T1000 (cell line): ENCODE measurements around the gene BACH2.

Experiments
- DNase-seq: peaks from one replicate; lab custom pipeline; 2025; ENCODE audit warnings: mixed read lengths; lab: John Stamatoyannopoulos, UW

The BACH2 gene

DNA sequence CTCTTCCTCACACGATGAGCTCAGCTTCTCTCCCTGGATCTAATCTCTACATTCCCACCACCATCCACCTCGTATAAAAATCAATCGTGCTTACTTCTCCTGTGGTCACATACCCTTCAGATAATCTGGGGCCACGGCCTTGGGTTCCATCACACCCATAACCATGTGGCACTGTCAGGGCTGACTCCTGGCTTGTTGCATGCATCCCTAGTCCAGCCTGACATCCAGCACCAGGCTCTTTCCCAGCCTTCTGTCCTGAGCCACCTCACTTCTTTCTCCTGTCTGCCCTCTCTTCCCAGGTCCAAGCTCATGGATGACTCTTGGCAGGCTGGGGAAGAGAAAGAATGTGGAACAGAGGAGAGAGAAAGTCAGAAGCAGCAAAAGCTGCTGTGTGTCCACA, 199.8 kb downstream of the BACH2 start:
- DNase-seq = no peak

DNA sequence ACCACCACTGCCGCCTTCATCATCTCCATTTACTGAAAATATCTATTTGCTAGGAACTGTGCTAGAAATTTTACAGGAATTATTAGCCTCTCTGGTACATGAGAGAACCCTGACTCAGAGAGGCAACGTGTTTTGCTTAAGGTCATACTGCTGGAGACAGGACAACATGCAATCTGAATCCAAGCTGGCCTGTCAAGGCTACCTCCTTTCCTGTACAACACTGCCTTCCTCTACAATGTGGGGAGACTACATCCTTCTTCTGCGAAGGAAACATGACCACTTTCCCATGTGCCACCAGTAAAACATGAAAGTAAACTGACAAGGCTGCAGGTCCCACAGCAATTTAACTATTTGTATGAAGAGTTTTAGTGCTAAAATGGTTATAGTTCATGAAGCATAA, 200.9 kb downstream of the BACH2 start:
- DNase-seq = no peak

DNA sequence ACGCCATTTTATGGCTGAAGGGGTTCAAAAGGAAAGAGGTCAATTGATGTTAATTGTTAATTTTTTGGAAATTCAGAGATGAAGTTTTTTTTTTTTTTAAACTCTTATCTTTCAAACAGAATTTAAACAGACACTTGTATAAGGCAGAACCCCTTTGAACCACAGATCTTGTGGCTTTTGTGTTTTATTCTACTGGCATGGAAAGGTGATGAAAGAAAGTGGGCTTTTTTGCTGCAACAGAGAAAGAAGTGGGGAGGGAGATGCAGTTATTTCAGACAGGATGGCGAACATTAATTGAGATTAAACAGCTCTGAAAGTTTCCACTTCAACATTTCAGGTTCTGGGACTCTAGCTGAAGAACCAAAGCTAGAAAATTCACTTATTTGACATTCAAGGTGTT, 201.5 kb downstream of the BACH2 start:
- no peak for DNase-seq

DNA sequence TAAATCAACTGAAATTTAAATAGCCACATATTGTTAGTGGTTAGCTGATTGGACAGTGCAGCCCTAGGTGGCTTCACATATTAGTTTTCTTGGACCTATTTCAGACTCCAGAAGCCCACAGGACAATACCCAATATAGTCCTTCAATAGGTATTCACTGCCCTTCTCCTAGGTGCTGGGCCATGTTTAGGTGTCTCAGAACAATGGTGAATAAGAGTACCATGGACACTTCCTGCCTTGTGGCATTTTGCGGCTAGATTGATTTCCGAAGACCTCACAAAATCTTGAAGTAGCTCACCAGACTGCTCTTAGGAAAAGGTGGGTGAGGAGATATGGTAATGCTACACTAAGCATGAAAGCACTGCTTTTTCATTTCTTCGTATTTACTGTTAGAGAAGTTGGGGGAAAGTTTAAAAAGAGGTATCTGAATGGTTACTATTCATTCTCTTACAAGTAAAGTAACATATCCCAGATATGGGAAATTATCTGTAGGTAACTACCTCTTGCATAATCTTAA, 203.0 kb downstream of the BACH2 start:
- DNase-seq = no peak

GRCh38 chr6:90090866-90091265, 205.8 kb downstream of the BACH2 start:
- no peak for DNase-seq

DNA sequence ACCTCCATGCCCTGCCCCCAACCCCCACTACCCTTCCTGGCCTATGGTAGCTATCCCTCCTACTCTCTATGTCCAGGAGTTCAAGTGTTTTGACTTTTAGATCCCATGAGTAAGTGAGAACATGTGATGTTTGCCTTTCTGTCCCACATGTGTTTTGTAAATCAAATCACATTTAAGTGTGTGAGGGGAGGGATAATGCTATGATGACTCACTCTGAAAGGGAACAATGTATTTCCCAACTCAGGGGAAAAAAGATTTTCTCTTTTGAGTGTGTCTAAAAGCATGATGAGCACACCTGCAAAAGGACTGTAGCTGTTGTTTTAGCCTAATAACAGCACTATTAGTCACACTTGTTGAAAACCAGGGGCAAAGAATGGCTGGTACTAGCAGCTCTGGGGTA, 208.6 kb downstream of the BACH2 start:
- DNase-seq = no peak

- no peak for DNase-seq
These were observed 209.4 kb downstream of the BACH2 start for GRCh38 chr6:90087106-90087833.

GRCh38 chr6:90086517-90086916, 210.1 kb downstream of the BACH2 start:
- no peak for DNase-seq

GRCh38 chr6:90083891-90084290, 212.8 kb downstream of the BACH2 start:
- DNase-seq = no peak

DNA sequence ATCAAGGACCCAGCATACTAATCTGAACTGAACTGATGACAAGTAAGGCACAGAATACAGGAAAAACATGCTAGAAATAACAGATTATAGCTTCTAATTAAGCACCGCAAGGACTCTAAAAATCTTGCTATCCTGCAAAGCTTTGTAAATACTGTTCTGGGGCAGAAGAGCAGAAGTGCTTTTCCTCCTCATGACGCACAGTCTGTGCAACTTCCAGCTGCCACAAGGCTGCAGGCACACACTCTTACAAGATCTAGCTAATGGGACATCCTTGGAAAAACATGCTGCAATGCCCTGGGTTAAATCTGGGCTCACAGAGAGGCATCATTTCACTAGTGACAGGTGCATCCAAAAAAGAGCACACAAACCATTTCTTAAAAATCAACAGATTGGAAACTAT, 213.8 kb downstream of the BACH2 start:
- no peak for DNase-seq

DNA sequence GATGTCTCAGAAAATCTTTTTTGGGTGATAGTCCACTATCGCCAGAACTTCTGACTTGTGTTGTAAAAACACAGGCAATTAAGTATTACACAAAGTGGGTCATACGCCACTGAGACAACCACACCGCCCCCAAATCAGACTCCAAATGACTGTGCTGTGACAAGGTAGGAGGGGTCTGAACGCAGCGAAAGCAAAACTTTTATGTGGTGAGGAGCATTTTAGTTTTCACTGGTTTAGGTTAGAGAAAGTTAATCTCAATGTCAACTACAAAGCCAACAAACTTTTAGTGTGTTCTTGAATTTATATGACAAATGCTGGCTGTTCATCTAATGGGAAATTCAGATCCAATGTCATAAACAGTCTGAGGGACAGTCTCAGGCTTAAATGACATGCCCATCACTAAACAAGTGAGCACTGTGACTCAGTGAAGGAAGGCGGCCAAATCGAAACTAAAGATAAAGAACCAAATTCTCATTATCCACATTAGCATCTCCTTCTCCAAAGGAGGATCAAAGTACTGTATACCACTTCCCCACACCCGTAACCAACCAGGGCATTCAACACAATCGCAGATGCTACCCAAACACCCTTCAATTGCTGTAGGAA, 215.7 kb downstream of the BACH2 start:
- no peak for DNase-seq

DNA sequence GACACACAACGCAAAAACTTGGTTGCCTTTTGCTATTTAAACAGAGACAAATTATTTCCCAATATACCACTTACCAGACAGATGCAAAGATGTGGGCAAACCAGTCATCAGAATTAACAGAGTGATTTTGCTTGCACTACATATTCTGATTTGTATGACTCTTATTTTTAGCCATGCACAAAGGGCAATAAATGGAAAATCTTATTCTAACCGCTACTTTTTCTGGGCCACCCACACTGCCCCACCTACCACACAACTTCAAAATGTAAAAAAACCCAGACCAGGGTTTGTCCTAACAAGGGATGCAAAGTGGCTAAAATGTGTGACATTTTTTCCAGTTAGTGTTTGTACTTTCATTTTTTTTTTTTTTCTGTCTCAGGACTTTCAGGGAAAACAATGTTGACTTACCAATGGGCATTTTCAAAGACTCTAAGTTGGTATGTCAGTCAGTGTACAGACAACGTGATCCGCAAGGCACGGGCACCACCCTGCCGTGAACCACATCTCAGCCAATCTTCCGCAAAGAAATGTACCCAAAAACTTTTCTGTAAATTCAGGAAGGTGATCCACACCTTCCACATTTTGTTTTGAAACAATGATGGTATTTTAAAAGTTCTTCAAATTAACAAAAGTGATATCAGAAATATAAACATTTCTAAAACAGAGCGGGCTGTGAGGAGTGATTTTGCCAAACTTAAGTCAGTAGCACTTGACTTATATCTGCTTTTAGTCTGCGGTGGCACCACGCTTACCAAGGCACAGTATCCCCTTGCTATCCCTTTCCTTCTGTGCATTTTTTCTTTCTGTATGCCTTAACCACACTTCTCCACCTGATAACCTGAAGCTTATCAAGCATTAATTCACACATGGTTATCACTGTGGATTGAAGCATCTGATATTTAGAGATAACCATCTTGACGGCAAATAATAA, 216.8 kb downstream of the BACH2 start:
- DNase-seq = no peak

GRCh38 chr6:90078513-90079289, 217.9 kb downstream of the BACH2 start:
- no peak for DNase-seq

GRCh38 chr6:90076511-90077415, 219.9 kb downstream of the BACH2 start:
- no peak for DNase-seq

DNA sequence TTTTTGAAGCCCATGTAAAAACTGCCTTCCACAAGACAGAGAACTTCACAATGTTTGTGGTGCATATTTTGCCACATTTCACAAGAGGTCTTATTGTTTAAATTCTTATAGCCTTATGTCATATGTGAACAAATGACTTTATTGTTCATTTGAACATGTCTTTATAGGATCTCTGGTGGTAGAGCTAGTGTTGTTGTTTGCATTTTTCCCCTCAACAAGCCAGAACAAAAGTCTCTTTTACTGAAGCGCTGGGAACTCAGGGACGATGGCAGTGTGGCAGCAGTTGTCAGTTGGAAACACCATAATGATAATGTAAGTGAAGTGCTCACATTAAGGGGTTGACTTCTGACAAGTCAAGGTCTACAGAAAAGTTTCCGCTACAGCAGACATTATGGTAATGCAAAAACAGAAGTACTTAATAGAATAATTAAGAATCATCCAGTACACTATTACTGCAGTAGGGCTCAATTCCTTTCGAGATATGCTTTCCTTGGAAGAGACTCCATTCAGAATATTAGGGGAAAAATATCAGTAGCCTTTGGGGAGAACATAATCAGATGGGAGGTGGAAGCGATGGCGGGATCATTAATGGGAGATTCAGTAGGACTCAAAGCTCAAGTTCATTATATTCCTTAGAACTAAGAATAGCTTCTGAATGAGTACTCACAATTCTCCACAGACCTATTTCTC, 222.3 kb downstream of the BACH2 start:
- DNase-seq = no peak

- no peak for DNase-seq
These were observed 223.6 kb downstream of the BACH2 start for GRCh38 chr6:90072935-90073464.

- DNase-seq = no peak
These were observed 224.1 kb downstream of the BACH2 start for GRCh38 chr6:90072501-90072900.

DNA sequence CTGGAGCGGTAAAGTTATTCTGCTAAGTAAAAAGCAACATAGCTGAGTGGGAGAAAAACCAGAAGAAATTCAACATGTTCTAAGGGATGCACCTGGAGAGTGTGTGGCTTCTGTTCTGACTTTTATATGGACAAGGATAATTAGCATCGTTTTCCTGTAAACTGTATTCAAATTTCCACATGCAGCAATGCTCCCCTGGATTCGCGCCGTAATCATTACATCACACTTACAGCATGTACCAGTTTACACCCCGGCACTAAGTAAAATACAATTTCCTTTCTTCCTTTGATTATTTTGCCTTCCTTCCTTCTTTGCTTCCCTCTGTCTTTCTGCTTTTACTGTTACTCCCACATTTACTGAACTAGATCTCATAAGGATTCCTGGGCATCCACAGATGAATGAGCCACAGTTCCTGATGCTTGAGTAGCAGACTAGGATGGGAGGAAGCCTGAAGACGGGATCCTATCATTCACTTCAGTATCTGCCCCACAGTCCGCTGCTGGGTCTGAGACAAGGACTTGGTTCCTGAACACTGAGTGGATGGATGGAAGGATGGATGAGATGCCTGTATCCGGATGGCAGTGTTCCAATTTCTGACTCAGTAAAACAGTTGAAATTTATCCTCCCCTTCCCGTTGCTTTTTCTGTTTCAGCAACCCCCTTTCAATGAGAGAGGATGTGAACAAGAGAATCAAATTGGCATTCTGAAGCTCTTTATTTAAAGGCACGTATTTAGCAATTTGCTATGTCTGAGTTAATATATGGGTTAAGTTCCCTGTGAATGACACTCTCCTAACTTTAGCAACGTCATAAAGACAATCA, 227.7 kb downstream of the BACH2 start:
- no peak for DNase-seq

DNA sequence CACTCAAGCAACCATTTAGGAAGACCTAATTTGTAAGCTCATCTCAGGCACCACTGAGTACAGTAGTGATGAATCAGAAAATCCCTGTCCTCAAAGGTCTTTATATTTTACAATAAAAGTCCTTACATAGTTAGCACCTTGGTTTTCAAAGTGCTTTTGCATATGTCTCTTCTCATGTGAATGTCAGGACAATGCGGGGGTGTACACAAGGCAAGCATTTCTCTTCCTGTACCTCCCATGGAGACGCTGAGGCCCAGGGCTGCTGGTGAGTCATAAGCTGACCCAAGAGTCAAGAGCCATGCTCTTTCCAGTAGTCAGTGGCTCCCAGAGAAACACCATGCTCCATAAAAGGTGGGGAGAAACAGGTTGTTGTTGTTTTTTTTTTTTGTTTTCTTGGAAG, 228.4 kb downstream of the BACH2 start:
- no peak for DNase-seq
